ENCODE measurements around the gene CTBP2. TPM values are rescaled to one million over a fixed set of nuclear protein-coding genes. Genes with fewer than 3 reads are reported as not detected.

CTBP2 gene
- total RNA-seq, 1 donor from 2014 or later: 57.7 TPM

- intact Hi-C loops (cut with DNase I): loop anchor here (10.0 kb wide), 2 partner anchors 263 to 313 kb away; partner anchors contain the start of genes EEF1AKMT2 and FAM53B
- no peak for TF ChIP-seq CTCF (IDR thresholded peaks at IDR 0.05)
- DNase-seq (ENCODE audit: low spot score in 2 of 2): peak; percentile 40 to 92
- Histone ChIP-seq H3K4me1 (peaks cover 58 to 82% of the 10 kb centered on the region in 2 donors), H3K27me3 (no peaks in the 10 kb centered on the region), H3K36me3 (no peaks in the 10 kb centered on the region), H3K9me3 (no peaks in the 10 kb centered on the region), H3K27ac (peak overlapping the region; percentile 99), H3K4me3 (peak overlapping the region in 1 of 2 donors; percentile 22)
These were observed 103.0 kb downstream of the CTBP2 start for GRCh38 chr10:125057158-125058001.

- Histone ChIP-seq H3K36me3 (no peaks in the 10 kb centered on the region), H3K9me3 (no peaks in the 10 kb centered on the region), H3K27me3 (no peaks in the 10 kb centered on the region), H3K4me1 (peaks cover 50 to 78% of the 10 kb centered on the region in 2 donors), H3K27ac (peak overlapping the region; percentile 99), H3K4me3 (peak overlapping the region in 1 of 2 donors; percentile 11)
- no peak for TF ChIP-seq CTCF (IDR thresholded peaks at IDR 0.05)
- DNase-seq (ENCODE audit: low spot score in 2 of 2): no peak
- intact Hi-C loops (cut with DNase I): loop anchor here (10.0 kb wide), 2 partner anchors 262 to 312 kb away; partner anchors contain the start of genes EEF1AKMT2 and FAM53B
These were observed 103.9 kb downstream of the CTBP2 start for GRCh38 chr10:125056161-125057132.

- peak overlapping the region; percentile 99 for H3K27ac ChIP-seq
- H3K27me3 ChIP-seq: no peaks in the 10 kb centered on the region
- no peak for TF ChIP-seq CTCF (IDR thresholded peaks at IDR 0.05)
- intact Hi-C loops (cut with DNase I): loop anchor here (10.0 kb wide), 2 partner anchors 261 to 311 kb away; partner anchors contain the start of genes EEF1AKMT2 and FAM53B
- H3K9me3 ChIP-seq: no peaks in the 10 kb centered on the region
- H3K4me1 ChIP-seq: peaks cover 47 to 70% of the 10 kb centered on the region in 2 donors
- DNase-seq (ENCODE audit: low spot score in 2 of 2): no peak
- H3K36me3 ChIP-seq: no peaks in the 10 kb centered on the region
- peak overlapping the region in 1 of 2 donors; percentile 19 for H3K4me3 ChIP-seq
These were observed 104.9 kb downstream of the CTBP2 start for GRCh38 chr10:125055446-125055845.

DNA sequence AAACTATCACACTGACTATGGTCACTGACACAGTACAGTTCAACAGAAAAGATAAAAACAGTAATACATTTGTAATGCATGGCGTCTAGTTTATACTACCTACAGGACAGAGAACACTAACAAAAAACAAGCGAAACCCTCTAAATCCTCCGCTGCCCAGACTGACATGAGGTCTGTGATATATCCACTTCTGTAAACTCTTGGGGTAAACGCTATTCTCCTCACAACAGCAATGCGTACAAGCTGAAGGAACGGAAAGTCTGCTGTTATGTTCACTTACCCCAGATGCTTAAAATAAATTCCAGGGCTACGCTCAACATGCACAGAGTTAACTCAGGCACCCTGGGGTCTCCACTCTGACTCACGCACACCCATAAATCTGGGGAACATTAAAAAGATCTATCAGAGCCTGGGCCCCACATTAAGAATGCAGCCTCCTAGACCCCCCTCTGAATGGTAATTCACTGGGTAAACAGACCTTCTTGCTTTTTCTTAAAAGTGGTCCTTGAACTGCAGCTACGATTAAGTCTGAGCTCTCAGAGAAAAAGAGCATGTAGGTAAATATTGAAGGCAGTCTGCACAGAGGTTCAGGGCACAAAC, 105.6 kb downstream of the CTBP2 start:
- Histone ChIP-seq H3K27ac (peak overlapping the region; percentile 99), H3K4me3 (peak overlapping the region in 1 of 2 donors; percentile 19), H3K4me1 (peaks cover 41 to 70% of the 10 kb centered on the region in 2 donors), H3K9me3 (no peaks in the 10 kb centered on the region), H3K27me3 (no peaks in the 10 kb centered on the region), H3K36me3 (no peaks in the 10 kb centered on the region)
- intact Hi-C loops (cut with DNase I): loop anchor here (5.0 to 10.0 kb wide), 3 partner anchors 38 to 310 kb away; partner anchors contain the start of genes EEF1AKMT2 and FAM53B
- no peak for TF ChIP-seq CTCF (IDR thresholded peaks at IDR 0.05)
- DNase-seq (ENCODE audit: low spot score in 2 of 2): no peak

- Histone ChIP-seq H3K9me3 (no peaks in the 10 kb centered on the region), H3K4me1 (peaks cover 35 to 70% of the 10 kb centered on the region in 2 donors), H3K27ac (peak overlapping the region; percentile 99), H3K27me3 (no peaks in the 10 kb centered on the region), H3K36me3 (no peaks in the 10 kb centered on the region), H3K4me3 (no peak overlapping the region)
- intact Hi-C loops (cut with DNase I): loop anchor here (5.0 to 10.0 kb wide), 3 partner anchors 38 to 309 kb away; partner anchors contain the start of genes EEF1AKMT2 and FAM53B
- TF ChIP-seq CTCF (IDR thresholded peaks at IDR 0.05): no peak
- no peak for DNase-seq (ENCODE audit: low spot score in 2 of 2)
These were observed 106.1 kb downstream of the CTBP2 start for GRCh38 chr10:125054216-125054615.

Measured in ascending aorta (tissue), 2 donors.